Measurements from ENCODE around the gene AEBP1.

Gene AEBP1

DNA sequence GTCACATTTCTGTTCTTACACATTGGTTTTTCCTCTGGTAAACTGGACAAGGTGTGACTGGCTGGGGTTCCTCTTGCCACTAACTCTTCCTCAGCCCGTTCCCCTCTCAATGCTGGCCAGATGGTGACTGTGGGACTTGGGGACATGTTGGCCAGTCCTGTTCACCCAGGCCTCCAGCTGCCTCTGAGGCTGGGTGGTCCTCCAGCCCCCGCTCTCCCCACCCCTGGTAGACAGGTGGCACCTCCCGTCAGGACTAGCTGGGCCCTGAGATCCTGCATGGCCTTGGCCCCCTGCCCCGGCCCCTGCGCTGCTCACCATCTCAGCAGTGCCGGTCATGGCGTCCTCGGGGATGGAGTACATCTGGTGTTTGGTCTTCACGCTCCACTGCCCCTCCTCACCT, 47.8 kb downstream of the AEBP1 start:
- Histone ChIP-seq H3K9me3 (ENCODE audit: low read length) (no peaks in the 10 kb centered on the region), H3K4me1 (ENCODE audit: insufficient read depth, low read length) (no peaks in the 10 kb centered on the region), H3K9ac (ENCODE audit: low read length) (no peak overlapping the region)

DNA sequence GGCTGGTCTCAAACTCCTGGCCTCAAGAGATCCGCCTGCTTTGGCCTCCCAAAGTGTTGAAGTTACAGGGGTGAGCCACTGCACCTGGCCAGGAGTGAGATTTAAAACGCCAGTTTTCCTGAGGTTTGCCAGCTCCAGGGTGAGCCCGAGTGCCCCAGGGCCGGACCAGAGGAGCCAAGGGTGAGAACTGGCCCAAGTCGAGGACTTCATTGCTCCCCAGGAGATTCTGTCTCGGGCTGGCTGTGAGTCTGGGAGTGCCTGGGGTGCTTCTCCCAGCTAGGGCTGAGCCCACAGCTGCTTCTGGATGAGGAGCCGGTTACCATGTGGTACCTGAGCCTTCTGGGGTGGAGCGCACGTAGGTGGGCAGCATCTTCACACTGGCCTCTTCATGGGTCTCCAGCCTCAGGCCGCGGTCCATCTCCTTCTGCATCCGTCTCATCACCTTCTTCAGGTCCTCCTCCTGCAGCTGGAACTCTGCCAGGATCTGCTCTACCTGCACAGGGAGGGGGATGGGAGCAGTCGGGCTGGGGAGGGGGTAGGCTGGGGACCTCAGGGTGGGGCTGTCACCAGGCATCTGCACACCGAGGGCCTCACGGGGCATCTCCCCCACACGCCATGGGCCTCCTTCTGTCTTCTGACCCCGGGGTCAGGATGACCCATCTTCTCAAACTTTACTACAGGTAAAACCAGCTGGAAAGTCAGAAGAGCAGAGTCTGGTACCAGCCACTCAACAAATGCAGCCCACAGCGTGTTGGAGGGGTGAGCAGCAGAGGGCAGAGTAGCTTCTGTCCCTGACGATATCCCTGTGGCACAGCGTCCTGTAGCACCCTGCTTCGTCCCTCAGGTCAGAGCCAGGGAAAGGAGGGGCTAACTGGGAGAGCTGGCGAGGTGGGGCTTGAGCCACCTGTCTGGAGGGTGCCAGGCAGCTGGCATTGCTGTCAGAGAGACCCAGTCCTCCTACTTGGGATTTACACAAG, 49.1 kb downstream of the AEBP1 start:
- Histone ChIP-seq H3K36me3 (ENCODE audit: insufficient read depth, low read length) (no peaks in the 10 kb centered on the region), H3K27me3 (ENCODE audit: control insufficient read depth in 1 of 2, insufficient read depth in 2 of 2, low read length in 2 of 2) (no peaks in the 10 kb centered on the region), H3K4me1 (ENCODE audit: insufficient read depth, low read length) (no peaks in the 10 kb centered on the region), H3K27ac (ENCODE audit: low read depth, low read length) (no peak overlapping the region), H3K4me3 (ENCODE audit: low read depth in 1 of 2, low read length in 2 of 2) (no peak overlapping the region), H3K9ac (ENCODE audit: low read length) (no peak overlapping the region), H3K9me3 (ENCODE audit: low read length) (no peaks in the 10 kb centered on the region)

More for the DNA sequence above, 47.8 kb downstream of the AEBP1 start:
- no peak overlapping the region for H3K27ac ChIP-seq (ENCODE audit: low read depth, low read length)
- no peaks in the 10 kb centered on the region for H3K27me3 ChIP-seq (ENCODE audit: control insufficient read depth in 1 of 2, insufficient read depth in 2 of 2, low read length in 2 of 2)
- no peak overlapping the region for H3K4me3 ChIP-seq (ENCODE audit: low read depth in 1 of 2, low read length in 2 of 2)
- no peaks in the 10 kb centered on the region for H3K36me3 ChIP-seq (ENCODE audit: insufficient read depth, low read length)

DNA sequence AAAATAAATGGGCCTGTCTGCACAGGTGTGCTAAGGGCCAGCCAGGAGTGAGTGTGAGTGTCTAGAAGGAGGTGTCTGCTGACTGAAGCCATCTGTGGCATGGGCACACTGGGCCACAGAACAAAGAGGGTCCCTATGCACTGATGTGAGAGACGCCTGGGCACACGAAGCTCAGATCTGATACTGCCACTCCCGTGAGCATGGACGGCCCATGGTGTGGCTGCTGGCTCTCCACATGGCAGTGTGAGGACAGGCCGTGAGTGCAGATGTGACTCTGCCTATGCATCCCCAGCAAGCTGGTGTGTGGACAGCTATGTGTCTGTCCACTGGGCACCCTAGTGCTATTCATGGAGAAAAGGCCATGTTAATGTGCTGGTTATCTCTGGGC, 49.8 kb downstream of the AEBP1 start:
- no peaks in the 10 kb centered on the region for H3K9me3 ChIP-seq (ENCODE audit: low read length)
- H3K9ac ChIP-seq (ENCODE audit: low read length): no peak overlapping the region
- H3K4me3 ChIP-seq (ENCODE audit: low read depth in 1 of 2, low read length in 2 of 2): no peak overlapping the region
- H3K27ac ChIP-seq (ENCODE audit: low read depth, low read length): no peak overlapping the region
- no peaks in the 10 kb centered on the region for H3K27me3 ChIP-seq (ENCODE audit: control insufficient read depth in 1 of 2, insufficient read depth in 2 of 2, low read length in 2 of 2)
- no peaks in the 10 kb centered on the region for H3K4me1 ChIP-seq (ENCODE audit: insufficient read depth, low read length)
- no peaks in the 10 kb centered on the region for H3K36me3 ChIP-seq (ENCODE audit: insufficient read depth, low read length)

DNA sequence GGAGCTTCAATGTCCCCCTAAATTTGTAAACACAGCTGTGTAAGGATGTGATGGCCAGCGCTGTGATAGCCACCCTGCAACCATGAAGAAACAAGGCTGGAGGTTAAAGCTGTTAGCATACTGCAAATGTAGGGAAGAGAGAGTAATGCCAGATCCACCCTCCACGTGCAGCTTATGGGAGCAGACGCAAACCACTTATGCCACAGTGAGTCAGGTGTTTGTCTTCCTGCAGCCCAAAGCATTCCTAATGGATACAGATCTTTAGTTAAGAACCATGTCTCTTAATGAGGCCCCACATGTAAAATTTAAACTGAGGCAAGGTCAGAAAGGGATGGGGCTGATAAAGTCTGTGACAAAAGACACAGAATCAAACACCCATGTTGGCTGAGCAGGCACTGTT, 50.6 kb downstream of the AEBP1 start:
- Histone ChIP-seq H3K9me3 (ENCODE audit: low read length) (no peaks in the 10 kb centered on the region), H3K36me3 (ENCODE audit: insufficient read depth, low read length) (no peaks in the 10 kb centered on the region), H3K4me3 (ENCODE audit: low read depth in 1 of 2, low read length in 2 of 2) (no peak overlapping the region), H3K4me1 (ENCODE audit: insufficient read depth, low read length) (no peaks in the 10 kb centered on the region), H3K27ac (ENCODE audit: low read depth, low read length) (no peak overlapping the region), H3K9ac (ENCODE audit: low read length) (no peak overlapping the region), H3K27me3 (ENCODE audit: control insufficient read depth in 1 of 2, insufficient read depth in 2 of 2, low read length in 2 of 2) (no peaks in the 10 kb centered on the region)

DNA sequence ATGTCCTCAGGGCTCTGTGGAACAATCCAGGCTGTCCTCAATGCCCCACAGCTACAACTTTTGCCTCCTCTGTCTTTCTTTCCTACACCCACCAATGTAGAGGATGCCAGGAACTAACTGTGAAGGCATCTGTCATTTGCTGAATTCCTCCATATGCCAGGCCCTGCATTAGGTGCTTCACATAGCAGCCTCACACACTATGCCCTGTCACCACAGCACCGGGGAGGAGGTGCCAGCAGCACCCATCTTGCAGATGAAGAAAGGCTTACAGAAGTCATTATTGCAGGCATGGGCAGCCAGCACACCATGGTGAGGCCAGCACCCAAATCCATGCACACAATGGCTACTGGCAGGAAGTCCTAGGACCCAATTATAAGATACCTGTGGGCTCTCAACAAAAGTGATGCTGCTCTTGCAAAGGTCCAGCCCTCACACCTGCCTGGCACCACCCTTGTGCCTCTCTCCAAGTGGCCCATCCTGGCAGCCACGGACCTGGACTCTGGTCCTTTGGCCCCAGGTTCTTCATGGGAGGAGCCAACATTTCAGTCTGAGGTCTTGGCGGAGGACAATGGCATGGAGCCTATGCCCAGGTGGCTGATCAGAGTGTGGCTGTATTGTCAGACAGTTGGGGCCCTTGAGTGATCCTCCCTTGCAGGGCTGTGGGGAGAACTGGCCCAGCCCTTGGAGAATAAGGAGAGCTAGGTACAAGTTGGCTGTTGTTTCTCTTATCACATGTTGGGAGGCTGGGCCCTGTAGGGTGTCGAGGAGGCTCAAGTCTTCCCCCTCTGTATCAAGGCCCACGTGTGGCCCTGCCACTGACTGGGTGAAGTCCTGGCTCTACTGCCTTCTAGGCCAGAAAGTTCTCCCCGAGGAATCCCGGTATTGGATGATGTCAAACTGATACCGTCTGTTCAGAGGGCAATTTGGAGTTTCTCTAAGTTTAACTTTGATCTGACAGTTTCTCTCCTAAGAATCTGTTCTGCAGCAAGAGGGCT, 51.3 kb downstream of the AEBP1 start:
- Histone ChIP-seq H3K4me1 (ENCODE audit: insufficient read depth, low read length) (no peaks in the 10 kb centered on the region), H3K9ac (ENCODE audit: low read length) (no peak overlapping the region), H3K9me3 (ENCODE audit: low read length) (no peaks in the 10 kb centered on the region), H3K36me3 (ENCODE audit: insufficient read depth, low read length) (no peaks in the 10 kb centered on the region), H3K27ac (ENCODE audit: low read depth, low read length) (no peak overlapping the region), H3K4me3 (ENCODE audit: low read depth in 1 of 2, low read length in 2 of 2) (no peak overlapping the region), H3K27me3 (ENCODE audit: control insufficient read depth in 1 of 2, insufficient read depth in 2 of 2, low read length in 2 of 2) (no peaks in the 10 kb centered on the region)

DNA sequence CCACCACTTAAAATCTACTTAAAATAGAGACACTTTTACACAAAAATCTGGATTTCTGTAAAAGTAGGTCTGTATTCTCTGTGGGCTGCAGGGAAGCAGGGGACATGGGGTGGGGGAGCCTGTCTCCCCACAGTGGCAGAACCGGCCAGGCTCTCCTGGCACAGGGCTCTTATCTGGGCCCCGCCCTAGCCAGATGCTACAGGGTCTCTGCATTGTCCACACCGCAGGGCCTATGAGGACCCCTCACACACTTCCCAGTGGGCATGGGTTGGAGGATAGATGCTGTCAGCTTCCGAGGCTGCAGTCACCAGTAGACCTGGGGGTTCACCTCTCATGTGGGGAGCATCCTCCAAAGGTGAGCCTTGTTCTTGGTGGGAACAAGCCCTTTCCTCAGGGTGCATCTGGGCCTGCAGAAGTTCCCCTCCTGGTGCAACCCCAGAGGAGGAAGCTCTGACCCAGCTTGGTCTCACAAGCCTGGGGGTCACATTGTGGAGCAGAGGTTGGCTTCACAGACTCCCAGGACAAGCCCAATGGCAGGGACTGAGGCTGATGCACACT, 52.4 kb downstream of the AEBP1 start:
- H3K27ac ChIP-seq (ENCODE audit: low read depth, low read length): no peak overlapping the region
- no peaks in the 10 kb centered on the region for H3K36me3 ChIP-seq (ENCODE audit: insufficient read depth, low read length)
- no peak overlapping the region for H3K4me3 ChIP-seq (ENCODE audit: low read depth in 1 of 2, low read length in 2 of 2)
- no peaks in the 10 kb centered on the region for H3K27me3 ChIP-seq (ENCODE audit: control insufficient read depth in 1 of 2, insufficient read depth in 2 of 2, low read length in 2 of 2)
- no peaks in the 10 kb centered on the region for H3K9me3 ChIP-seq (ENCODE audit: low read length)
- no peaks in the 10 kb centered on the region for H3K4me1 ChIP-seq (ENCODE audit: insufficient read depth, low read length)
- no peak overlapping the region for H3K9ac ChIP-seq (ENCODE audit: low read length)

DNA sequence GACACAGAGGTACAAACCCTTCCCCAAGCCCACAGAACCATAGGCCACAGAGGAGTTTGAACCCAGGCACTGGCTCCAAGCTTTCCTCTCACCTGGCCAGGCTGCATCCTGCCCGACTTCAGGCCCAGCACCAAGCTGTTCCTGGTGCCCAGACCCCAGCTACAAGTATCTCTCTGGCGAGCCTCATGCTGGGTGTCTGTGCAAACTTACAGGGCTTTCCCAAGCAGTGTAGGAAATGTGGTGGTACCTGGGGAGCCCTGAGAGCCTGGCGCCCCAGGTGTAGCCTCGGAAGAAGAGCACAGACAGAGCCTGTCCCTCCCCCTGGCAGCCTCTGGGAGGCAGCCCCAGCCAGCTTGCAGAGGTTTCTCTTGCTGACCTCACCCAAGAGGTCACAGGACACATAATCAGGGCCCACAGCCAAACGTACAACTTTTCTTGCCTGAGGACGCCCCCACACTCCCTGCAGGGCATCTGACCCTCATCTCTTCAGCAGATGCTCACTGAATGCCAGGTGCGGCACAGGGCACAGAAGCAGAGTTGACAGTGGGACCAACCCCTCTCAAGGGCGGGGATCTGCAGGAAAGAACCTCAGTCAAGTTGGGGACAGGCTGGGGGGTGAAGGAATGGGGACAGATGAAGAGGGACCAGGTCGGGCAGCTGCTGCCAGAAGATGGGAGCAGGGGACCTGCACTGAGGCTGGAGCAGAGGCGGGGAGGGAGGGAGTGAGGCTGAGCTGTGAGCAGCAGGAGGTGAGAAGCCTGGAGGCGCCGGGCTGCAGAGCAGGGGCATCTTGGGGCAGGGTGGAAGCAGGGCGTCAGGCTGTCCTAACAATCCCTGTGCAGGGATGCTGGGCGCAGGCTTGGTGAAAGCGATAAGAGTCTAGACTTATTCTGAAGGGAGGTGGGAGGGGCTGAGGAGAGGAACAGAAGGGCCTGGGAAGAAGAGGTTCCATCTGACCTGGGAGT, 53.3 kb downstream of the AEBP1 start:
- Histone ChIP-seq H3K4me1 (ENCODE audit: insufficient read depth, low read length) (no peaks in the 10 kb centered on the region), H3K36me3 (ENCODE audit: insufficient read depth, low read length) (no peaks in the 10 kb centered on the region)

DNA sequence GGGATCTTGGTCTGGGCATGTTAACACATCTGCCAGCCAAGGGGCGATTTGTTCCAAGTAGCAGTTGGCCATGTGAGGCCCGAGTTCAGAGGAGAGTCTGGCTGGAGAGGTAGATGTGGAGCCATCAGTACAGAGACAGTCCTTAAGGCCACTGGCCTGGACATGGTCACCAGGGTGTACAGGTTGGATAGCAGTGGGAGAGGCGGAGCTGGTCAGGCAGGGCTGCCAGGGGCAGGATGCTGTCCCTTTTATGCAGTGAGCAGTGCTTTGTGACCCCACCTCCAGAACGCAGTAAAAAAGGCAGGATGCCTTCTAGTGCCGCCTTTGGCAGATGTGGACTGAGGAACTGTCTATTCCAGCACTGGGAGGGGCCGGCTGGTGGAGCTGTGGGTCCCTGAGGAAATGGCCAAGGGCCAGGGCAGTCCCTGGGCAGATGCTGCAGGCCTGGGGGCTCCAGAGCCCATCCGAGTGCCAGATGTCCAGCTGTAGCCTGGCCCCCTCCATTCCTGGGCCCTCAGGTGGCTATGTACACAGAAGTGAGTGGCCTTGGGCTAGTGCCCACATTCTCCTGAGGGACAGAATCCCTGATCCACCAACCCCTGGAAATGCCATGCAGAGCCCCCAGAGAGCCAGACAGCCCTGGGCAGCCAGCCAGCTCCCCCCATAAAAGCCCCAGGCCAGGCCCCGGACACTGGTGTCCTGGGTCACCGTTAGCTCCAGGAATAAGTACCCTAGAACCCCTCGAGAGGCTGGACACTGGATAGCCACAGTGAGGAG, 54.1 kb downstream of the AEBP1 start:
- no peaks in the 10 kb centered on the region for H3K4me1 ChIP-seq (ENCODE audit: insufficient read depth, low read length)
- no peak overlapping the region for H3K27ac ChIP-seq (ENCODE audit: low read depth, low read length)
- no peaks in the 10 kb centered on the region for H3K36me3 ChIP-seq (ENCODE audit: insufficient read depth, low read length)
- no peak overlapping the region for H3K9ac ChIP-seq (ENCODE audit: low read length)
- H3K9me3 ChIP-seq (ENCODE audit: low read length): no peaks in the 10 kb centered on the region
- H3K27me3 ChIP-seq (ENCODE audit: control insufficient read depth in 1 of 2, insufficient read depth in 2 of 2, low read length in 2 of 2): no peaks in the 10 kb centered on the region
- no peak overlapping the region for H3K4me3 ChIP-seq (ENCODE audit: low read depth in 1 of 2, low read length in 2 of 2)

More for the DNA sequence above, 53.3 kb downstream of the AEBP1 start:
- Histone ChIP-seq H3K27me3 (ENCODE audit: control insufficient read depth in 1 of 2, insufficient read depth in 2 of 2, low read length in 2 of 2) (no peaks in the 10 kb centered on the region), H3K27ac (ENCODE audit: low read depth, low read length) (no peak overlapping the region), H3K9me3 (ENCODE audit: low read length) (no peaks in the 10 kb centered on the region), H3K4me3 (ENCODE audit: low read depth in 1 of 2, low read length in 2 of 2) (no peak overlapping the region), H3K9ac (ENCODE audit: low read length) (no peak overlapping the region)

DNA sequence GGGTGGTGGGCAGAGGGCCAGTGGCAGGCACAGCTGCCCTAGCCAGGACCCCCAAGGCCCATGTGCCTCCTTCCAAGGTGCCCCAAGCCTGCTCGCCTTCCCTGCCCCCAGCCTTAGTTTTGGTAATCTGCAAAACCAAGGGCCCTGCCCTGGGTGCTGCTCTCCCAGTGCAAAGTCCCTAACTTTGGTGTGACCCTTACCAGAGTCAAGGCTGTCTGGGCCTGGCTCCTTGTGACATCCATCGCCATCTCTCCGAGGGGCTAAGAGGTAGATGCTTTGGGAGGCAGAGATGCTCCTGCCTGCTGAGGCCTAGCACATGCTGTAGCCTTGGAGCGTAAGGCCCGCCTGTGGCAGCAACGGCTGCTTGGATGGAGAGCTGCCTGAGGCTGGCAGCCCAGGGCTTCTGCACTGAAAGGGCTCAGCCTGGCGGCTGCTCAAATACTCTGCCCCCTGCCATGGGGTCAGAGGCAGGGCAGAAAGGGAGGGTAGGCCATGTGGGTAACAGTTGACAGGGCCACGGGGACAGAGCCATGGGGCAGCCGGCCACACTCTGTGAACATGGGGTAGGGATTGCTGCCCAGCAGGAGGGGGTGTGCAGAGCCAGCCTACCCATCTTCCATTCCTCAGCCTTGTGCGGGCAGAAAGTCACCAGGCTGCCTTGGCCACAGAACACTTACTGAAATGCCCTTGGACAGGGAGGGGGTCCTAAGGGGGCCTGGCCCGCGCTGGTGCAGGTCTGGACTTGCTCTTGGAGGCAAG, 54.9 kb downstream of the AEBP1 start:
- Histone ChIP-seq H3K4me1 (ENCODE audit: insufficient read depth, low read length) (no peaks in the 10 kb centered on the region), H3K27ac (ENCODE audit: low read depth, low read length) (no peak overlapping the region), H3K27me3 (ENCODE audit: control insufficient read depth in 1 of 2, insufficient read depth in 2 of 2, low read length in 2 of 2) (no peaks in the 10 kb centered on the region), H3K4me3 (ENCODE audit: low read depth in 1 of 2, low read length in 2 of 2) (no peak overlapping the region), H3K36me3 (ENCODE audit: insufficient read depth, low read length) (no peaks in the 10 kb centered on the region), H3K9me3 (ENCODE audit: low read length) (no peaks in the 10 kb centered on the region), H3K9ac (ENCODE audit: low read length) (no peak overlapping the region)
